KOPT-K1 (cell line): ENCODE measurements around the gene FBXO31.

ENCODE experiments used
- H3K27ac ChIP-seq: fragments of 200-600 bp; sonication (generic); 2 replicates; pipeline ENCODE4 v1.5.1; 2016; ENCODE audit warnings: antibody characterized with exemption, mild to moderate bottlenecking, low read depth, low read length; ENCODE audit not compliant: poor library complexity, severe bottlenecking
- H3K36me3 ChIP-seq: fragments of 200-600 bp; sonication (generic); 2 replicates; pipeline ENCODE4 v1.5.1; 2017; ENCODE audit warnings: antibody characterized with exemption, mild to moderate bottlenecking, low read length, moderate library complexity; ENCODE audit not compliant: insufficient read depth
- H3K9me3 ChIP-seq: fragments of 200-600 bp; sonication (generic); 2 replicates; pipeline ENCODE4 v1.5.1; 2017; ENCODE audit warnings: antibody characterized with exemption, low read length, mild to moderate bottlenecking; ENCODE audit not compliant: insufficient read depth, poor library complexity, severe bottlenecking

The FBXO31 gene

GRCh38 chr16:87278191-87279093 is 105.1 kb downstream of the FBXO31 start:
- Histone ChIP-seq H3K9me3 (no peaks in the 10 kb centered on the region), H3K36me3 (no peaks in the 10 kb centered on the region), H3K27ac (no peak overlapping the region)
